Suprapubic skin (tissue), 4 donors: ENCODE data around the gene CHTF18. TPM values are rescaled to one million over a fixed set of nuclear protein-coding genes. Genes with fewer than 3 reads are reported as not detected.
"Not testable (repeated sequence)": the region's sequence is repeated elsewhere in the genome, so short reads cannot be mapped to it uniquely, and the experiment has no call there.

Experiments used
- DNase-seq, 2 donors: peaks; one replicate each; pipeline ENCODE4 v3.0.0-alpha.2; 2019; ENCODE audit warnings: low spot score in 2 of 2
- H3K27ac ChIP-seq: fragments of 200-600 bp; sonication (generic); one replicate; pipeline ENCODE4 v1.5.1; 2019
- H3K27me3 ChIP-seq: fragments of 200-600 bp; sonication (generic); one replicate; pipeline ENCODE4 v1.5.1; 2019
- H3K36me3 ChIP-seq: fragments of 200-600 bp; sonication (generic); one replicate; pipeline ENCODE4 v1.5.1; 2019
- H3K4me1 ChIP-seq: fragments of 200-600 bp; sonication (generic); one replicate; pipeline ENCODE4 v1.5.1; 2019
- H3K4me3 ChIP-seq: fragments of 200-600 bp; sonication (generic); one replicate; pipeline ENCODE4 v1.5.1; 2019; ENCODE audit warnings: mild to moderate bottlenecking
- H3K9me3 ChIP-seq: fragments of 200-600 bp; sonication (generic); one replicate; pipeline ENCODE4 v1.5.1; 2019
- EP300 ChIP-seq: sonication (generic); formaldehyde crosslinking; IDR thresholded peaks from one replicate; pipeline ENCODE4 v1.6.1; 2017; ENCODE audit warnings: antibody characterized with exemption
- POLR2A ChIP-seq, 2 donors: fragments of 450-650 bp; IDR thresholded peaks; one replicate each; pipeline ENCODE4 v1.6.1; 2017; ENCODE audit warnings: antibody characterized with exemption in 2 of 2, mild to moderate bottlenecking in 2 of 2, moderate library complexity in 2 of 2
- POLR2AphosphoS5 ChIP-seq, 3 donors: sonication (generic); formaldehyde crosslinking; IDR thresholded peaks; one replicate each; pipeline ENCODE4 v1.6.1; 2017; ENCODE audit warnings: antibody characterized with exemption in 3 of 3
- WGBS: methylation state at CpG from one replicate; pipeline ENCODE4 v1.1.5; 2018; 5-methylcytosine and 5-hydroxymethylcytosine counted together
- total RNA-seq, 4 donors: library from RNA; depleted of rRNA; stranded (reverse); fragments of >200 nt; gene quantifications; one replicate each; pipeline ENCODE4 v1.1.0, GENCODE V29; 2016
- TF ChIP-seq, protein P1 (sequence below), 2 donors: fragments of 200-600 bp in 1 of 2; fragments of 450-650 bp in 1 of 2; sonication (generic) in 1 of 2; IDR thresholded peaks; one replicate each; pipeline ENCODE4 v1.5.1; 2016 to 2019; ENCODE audit warnings: antibody characterized with exemption in 2 of 2, mild to moderate bottlenecking in 1 of 2, moderate library complexity in 1 of 2

CHTF18 gene
- total RNA-seq, 4 donors from 2014 or later, result 12.6 to 22.3 (median 17.3) TPM

DNA sequence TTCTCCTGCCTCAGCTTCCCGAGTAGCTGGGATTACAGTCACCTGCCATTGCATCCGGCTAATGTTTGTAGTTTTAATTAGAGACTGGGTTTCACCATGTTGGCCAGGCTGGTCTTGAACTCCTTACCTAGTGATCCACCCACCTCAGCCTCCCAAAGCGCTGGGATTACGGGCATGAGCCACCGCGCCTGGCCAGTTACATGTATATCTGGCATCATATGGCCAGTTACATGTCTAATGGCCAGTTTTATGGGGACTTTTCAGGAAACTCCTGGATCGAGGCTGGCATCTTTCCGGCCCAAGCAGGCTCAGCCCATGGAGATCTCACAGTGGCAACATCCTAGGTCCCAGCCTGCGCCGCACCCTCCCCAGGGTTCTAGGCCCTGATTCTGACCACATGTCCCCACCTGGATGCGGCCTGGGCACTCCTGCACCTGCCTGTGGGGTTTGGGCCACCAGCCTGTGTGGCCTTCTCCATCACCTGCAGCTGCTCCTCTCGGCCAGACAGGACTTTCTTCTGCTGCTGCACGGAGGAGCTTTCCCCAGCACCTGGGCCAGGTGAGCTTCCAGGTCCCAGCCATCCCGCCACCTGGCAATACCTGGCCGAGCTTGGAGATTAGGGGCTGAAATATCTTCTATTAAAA, 46.3 kb upstream of the CHTF18 start:
- WGBS, result 87% methylated on average over 12 of the region's 15 CpGs

DNA sequence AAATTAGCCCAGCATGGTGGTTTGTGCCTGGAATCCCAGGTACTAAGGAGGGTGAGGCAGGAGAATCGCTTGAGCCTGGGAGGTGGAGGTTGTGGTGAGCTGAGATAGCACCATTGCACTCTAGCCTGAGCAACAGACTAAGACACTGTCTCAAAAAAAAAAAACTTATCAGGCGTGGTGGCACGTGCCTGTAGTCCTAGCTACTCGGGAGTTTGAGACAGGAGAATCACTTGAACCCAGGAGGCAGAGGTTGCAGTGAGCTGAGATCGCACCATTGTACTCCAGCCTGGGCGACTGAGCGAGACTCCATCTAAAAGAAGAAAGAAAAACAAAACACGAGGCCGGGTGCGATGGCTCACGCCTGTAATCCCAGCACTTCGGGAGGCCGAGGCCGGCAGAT, 45.5 kb upstream of the CHTF18 start:
- H3K9me3 ChIP-seq, H3K27me3 ChIP-seq, DNase-seq, H3K36me3 ChIP-seq, H3K4me3 ChIP-seq, H3K27ac ChIP-seq: not testable (repeated sequence)
- peaks cover 21% of the 10 kb centered on the region for H3K4me1 ChIP-seq
- 87% methylated on average over 14 of the region's 14 CpGs for WGBS

More for the DNA sequence above, 46.3 kb upstream of the CHTF18 start:
- no peak overlapping the region for H3K27ac ChIP-seq
- no peak for DNase-seq
- no peak for TF ChIP-seq POLR2A (IDR thresholded peaks at IDR 0.05)
- TF ChIP-seq EP300, result no peak
- H3K4me3 ChIP-seq, result no peak overlapping the region
- H3K36me3 ChIP-seq, result peaks cover 11% of the 10 kb centered on the region
- peaks cover 3% of the 10 kb centered on the region for H3K27me3 ChIP-seq
- peaks cover 23% of the 10 kb centered on the region for H3K4me1 ChIP-seq
- no peaks in the 10 kb centered on the region for H3K9me3 ChIP-seq

DNA sequence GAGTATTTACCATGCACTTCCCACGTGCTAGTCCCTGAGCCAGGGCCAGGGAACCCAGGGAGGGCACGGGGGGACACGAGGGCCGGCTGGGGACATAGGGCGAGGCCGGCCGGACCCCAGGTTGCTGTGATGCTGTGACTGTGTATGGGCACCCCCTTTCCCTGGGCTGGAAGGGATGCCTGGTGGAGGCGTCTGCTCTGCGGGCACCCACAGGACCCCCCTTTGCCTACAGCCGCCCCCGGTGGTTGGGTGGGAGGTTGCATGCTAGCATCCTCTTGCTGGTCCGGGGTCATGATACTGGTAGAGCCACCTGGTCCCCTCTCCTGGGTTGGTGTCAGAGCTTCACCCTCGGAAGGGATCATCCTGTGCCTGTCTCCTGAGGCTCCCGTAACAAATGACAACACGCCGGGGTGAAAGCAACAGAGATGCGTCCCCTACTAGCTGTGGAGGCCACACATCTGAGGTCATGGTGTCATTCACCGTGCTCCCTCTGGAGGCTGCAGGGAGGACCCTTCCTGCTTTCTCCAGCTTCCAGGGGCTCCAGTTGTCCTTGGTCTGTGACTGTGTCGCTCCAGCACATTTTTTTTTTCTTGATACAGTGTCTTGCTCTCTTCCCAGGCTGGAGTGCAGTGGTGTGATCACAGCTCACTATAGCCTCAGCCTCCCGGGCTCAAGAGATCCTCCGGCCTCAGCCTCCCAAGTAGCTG, 44.5 kb upstream of the CHTF18 start:
- 81% methylated on average over 11 of the region's 21 CpGs for WGBS
- DNase-seq, result no peak
- peaks cover 18% of the 10 kb centered on the region for H3K4me1 ChIP-seq
- peaks cover 3% of the 10 kb centered on the region for H3K27me3 ChIP-seq
- H3K36me3 ChIP-seq, result no peaks in the 10 kb centered on the region
- no peak overlapping the region for H3K27ac ChIP-seq
- no peaks in the 10 kb centered on the region for H3K9me3 ChIP-seq
- H3K4me3 ChIP-seq, result no peak overlapping the region
- TF ChIP-seq EP300 (no peak), POLR2A (IDR thresholded peaks at IDR 0.05) (no peak), POLR2AphosphoS5 (IDR thresholded peaks at IDR 0.05) (no peak)
- TF ChIP-seq, protein P1, sequence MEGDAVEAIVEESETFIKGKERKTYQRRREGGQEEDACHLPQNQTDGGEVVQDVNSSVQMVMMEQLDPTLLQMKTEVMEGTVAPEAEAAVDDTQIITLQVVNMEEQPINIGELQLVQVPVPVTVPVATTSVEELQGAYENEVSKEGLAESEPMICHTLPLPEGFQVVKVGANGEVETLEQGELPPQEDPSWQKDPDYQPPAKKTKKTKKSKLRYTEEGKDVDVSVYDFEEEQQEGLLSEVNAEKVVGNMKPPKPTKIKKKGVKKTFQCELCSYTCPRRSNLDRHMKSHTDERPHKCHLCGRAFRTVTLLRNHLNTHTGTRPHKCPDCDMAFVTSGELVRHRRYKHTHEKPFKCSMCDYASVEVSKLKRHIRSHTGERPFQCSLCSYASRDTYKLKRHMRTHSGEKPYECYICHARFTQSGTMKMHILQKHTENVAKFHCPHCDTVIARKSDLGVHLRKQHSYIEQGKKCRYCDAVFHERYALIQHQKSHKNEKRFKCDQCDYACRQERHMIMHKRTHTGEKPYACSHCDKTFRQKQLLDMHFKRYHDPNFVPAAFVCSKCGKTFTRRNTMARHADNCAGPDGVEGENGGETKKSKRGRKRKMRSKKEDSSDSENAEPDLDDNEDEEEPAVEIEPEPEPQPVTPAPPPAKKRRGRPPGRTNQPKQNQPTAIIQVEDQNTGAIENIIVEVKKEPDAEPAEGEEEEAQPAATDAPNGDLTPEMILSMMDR (IDR thresholded peaks at IDR 0.05), result no peak

DNA sequence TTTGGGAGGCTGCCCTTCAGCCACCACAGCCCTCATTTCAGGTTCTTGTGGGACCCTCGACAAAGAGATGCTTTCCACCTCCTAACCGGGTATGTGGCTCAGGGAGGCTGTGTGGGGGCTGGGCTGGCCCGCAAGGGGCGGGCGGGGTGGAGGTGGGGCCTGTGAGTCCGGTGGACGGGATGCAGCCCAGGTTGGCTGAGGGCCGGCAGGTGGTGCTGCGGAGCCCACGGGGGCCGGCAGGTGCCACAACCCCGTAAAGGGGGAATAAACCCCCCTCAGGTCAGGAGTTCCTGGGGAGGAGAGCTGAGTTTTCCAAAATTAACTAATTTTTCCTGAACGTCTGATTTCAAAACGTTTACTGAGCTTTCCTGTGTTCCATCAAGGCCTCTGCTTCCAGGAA, 42.7 kb upstream of the CHTF18 start:
- WGBS, result 5% methylated on average over 14 of the region's 14 CpGs
- Histone ChIP-seq H3K4me3 (no peak overlapping the region), H3K9me3 (no peaks in the 10 kb centered on the region), H3K27me3 (peaks cover 3% of the 10 kb centered on the region), H3K36me3 (no peaks in the 10 kb centered on the region), H3K4me1 (peaks cover 5% of the 10 kb centered on the region), H3K27ac (no peak overlapping the region)
- no peak for DNase-seq
- TF ChIP-seq, protein P1 (IDR thresholded peaks at IDR 0.05), result no peak
- TF ChIP-seq POLR2A (IDR thresholded peaks at IDR 0.05) (no peak), EP300 (no peak), POLR2AphosphoS5 (IDR thresholded peaks at IDR 0.05) (no peak)

DNA sequence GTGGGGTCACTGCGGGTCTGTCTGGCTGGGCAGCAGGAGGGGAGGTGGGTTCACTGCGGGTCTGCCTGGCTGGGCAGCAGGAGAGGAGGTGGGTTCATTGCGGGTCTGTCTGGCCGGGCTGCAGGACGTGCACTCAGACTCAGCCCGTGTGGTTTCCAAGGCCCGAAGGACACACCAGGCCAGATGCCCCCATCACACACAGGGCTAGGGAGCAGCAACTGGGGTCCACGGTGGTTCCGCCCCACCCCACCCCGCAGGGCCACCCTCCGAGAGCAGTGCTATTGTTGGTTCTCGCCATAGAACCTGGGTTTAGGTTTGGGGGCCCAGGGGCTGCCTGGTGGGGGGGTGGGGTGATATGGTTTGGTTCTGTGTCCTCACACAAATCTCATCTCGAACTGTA, 41.8 kb upstream of the CHTF18 start:
- TF ChIP-seq, protein P1 (IDR thresholded peaks at IDR 0.05), result no peak
- TF ChIP-seq POLR2A (IDR thresholded peaks at IDR 0.05) (no peak), EP300 (no peak), POLR2AphosphoS5 (IDR thresholded peaks at IDR 0.05) (no peak)
- H3K4me3 ChIP-seq, result no peak overlapping the region
- WGBS, result 43% methylated on average over 1 of the region's 13 CpGs
- H3K36me3 ChIP-seq, result no peaks in the 10 kb centered on the region
- H3K9me3 ChIP-seq, result no peaks in the 10 kb centered on the region
- DNase-seq, result no peak
- peaks cover 5% of the 10 kb centered on the region for H3K27me3 ChIP-seq
- H3K27ac ChIP-seq, result no peak overlapping the region
- peaks cover 1% of the 10 kb centered on the region for H3K4me1 ChIP-seq

DNA sequence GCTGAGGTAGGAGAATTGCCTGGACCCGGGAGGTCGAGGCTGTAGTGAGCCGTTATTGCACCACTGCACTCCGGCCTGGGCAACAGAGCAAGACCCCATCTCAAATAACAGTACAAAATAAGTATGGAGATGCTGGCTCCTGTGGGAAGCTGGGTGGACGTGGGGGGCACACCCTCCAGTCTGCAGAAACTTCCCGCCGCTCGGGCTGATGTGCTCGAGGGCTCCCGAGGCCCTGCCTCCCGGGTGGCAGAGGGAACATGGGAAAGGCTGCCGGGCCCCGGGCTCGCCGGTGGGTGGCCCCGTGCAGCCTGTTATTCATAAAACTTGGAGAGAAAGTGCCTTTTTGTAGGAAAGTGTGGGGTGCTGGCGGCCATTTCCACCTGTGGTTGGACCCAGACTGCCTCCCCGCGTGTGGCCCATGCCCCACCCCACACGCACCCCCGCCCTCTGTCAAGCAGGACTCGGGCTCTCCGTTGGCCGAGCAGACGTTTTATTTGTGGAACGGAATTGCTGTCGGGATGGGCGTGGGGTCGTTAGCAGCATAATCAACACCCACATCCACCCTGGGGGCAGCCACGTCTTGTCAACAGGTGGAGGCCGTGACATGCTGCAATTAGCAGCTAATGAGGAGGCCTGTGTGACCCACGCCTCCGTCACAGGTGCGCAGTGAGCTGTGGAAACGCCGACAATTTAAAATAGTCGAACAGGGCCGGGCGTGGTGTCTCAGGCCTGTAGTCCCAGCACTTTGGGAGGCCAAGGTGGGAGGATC, 40.3 kb upstream of the CHTF18 start:
- Histone ChIP-seq H3K27ac (no peak overlapping the region), H3K9me3 (no peaks in the 10 kb centered on the region), H3K36me3 (no peaks in the 10 kb centered on the region), H3K4me3 (no peak overlapping the region), H3K4me1 (peaks cover 7% of the 10 kb centered on the region), H3K27me3 (peaks cover 17% of the 10 kb centered on the region)
- DNase-seq, result no peak
- WGBS, result 63% methylated on average over 16 of the region's 39 CpGs
- TF ChIP-seq, protein P1 (IDR thresholded peaks at IDR 0.05), result no peak
- TF ChIP-seq POLR2A (IDR thresholded peaks at IDR 0.05) (no peak), POLR2AphosphoS5 (IDR thresholded peaks at IDR 0.05) (no peak), EP300 (no peak)
